ENCODE measurements around the gene MIPOL1. TPM values are rescaled to one million over a fixed set of nuclear protein-coding genes. Genes with fewer than 3 reads are reported as not detected.

The MIPOL1 gene
- total and polyA plus RNA-seq, 2 donors (not counting 3 experiments of a cell fraction or from before 2014, with no cell fraction given) = 3.4 to 33.5 TPM

DNA sequence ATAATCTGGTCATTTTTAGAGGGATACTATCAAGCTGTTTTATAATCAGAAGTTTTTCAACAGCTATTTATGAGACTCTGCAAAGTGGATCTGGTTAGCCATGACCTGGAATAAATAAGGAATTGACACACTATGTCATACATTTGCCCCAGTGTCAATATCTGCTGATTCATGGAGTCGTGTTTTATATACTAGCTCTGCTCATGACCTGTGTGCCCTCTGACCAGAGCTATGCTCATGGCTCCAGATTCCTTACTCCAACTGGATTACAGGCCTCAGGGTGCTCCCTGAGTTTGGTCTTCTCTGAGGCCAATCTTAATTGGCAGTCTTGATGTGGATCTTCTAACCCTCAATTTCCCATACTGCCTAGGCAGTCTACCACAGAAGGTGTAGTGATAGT, 256.2 kb downstream of the MIPOL1 start:
- H3K9me1 ChIP-seq (replicated peaks; ENCODE audit: control insufficient read depth, extremely low read depth, insufficient read depth, low read length) = no peaks in the 10 kb centered on the region
- no peaks in the 10 kb centered on the region for H3K4me1 ChIP-seq (ENCODE audit: control insufficient read depth, extremely low read depth, insufficient read depth, low read length)
- dilution Hi-C loops (cut with MboI; ENCODE audit: extremely low pct_ligation_motif_present, low sequenced_read_pairs) = no loop called here
- H3K36me3 ChIP-seq (ENCODE audit: control insufficient read depth in 2 of 2, extremely low read depth in 1 of 2, insufficient read depth in 2 of 2, low read length in 2 of 2) = no peaks in the 10 kb centered on the region
- intact Hi-C loops (cut with micrococcal nuclease) = no loop called here
- DNase-seq (ENCODE audit: low read depth, low spot score) = no peak
- H2AFZ ChIP-seq (ENCODE audit: low read depth, low read length) = no peak overlapping the region
- H3K9ac ChIP-seq (replicated peaks; ENCODE audit: extremely low read depth, insufficient read depth, low read length) = no peak overlapping the region
- no peaks in the 10 kb centered on the region for H4K20me1 ChIP-seq (replicated peaks; ENCODE audit: control insufficient read depth, extremely low read depth, insufficient read depth, low read length)
- TF ChIP-seq MYC (IDR thresholded peaks at IDR 0.05; ENCODE audit: low read depth, low read length) = no peak
- TF ChIP-seq JUN (IDR thresholded peaks at IDR 0.05; ENCODE audit: borderline replicate concordance, insufficient read depth, insufficient read length, low read depth) = no peak
- no peak for TF ChIP-seq POLR2AphosphoS5 (IDR thresholded peaks at IDR 0.05; ENCODE audit: insufficient read depth, low read depth, low read length)
- TF ChIP-seq GATA2 (IDR thresholded peaks at IDR 0.05; ENCODE audit: insufficient read depth, insufficient read length, low read depth, low read length) = no peak
- TF ChIP-seq POLR2A (IDR thresholded peaks at IDR 0.05; ENCODE audit: low read depth, low read length) = no peak
- no peak for TF ChIP-seq CTCF (IDR thresholded peaks at IDR 0.05; ENCODE audit: extremely low read depth in 1 of 2, insufficient read depth in 1 of 2, low read depth in 1 of 2, low read length in 2 of 2)
- no peak for TF ChIP-seq FOS (IDR thresholded peaks at IDR 0.05; ENCODE audit: borderline replicate concordance, insufficient read depth, low read length)
- no peak for TF ChIP-seq MAX (IDR thresholded peaks at IDR 0.05; ENCODE audit: insufficient read depth, insufficient read length)
- no peak for TF ChIP-seq EZH2 (IDR thresholded peaks at IDR 0.05; ENCODE audit: borderline replicate concordance, low read depth, low read length, severe bottlenecking)
- no peaks in the 10 kb centered on the region for H3K27me3 ChIP-seq (ENCODE audit: control insufficient read depth in 2 of 2, insufficient read depth in 2 of 2, low read length in 2 of 2)
- BruUV-seq (replicated peaks) = no TSS peak
- H3K4me2 ChIP-seq (ENCODE audit: insufficient read depth, low read length) = no peak overlapping the region
- ChIA-PET POLR2A (no interaction called here), CTCF (interaction anchor here (1.4 to 1.6 kb wide), 2 partner anchors 13 to 18 kb away, joined by 3 to 4 read pairs; no protein-coding TSS in a partner anchor)
- no peaks in the 10 kb centered on the region for H3K9me3 ChIP-seq (replicated peaks; ENCODE audit: control insufficient read depth, insufficient read depth, low read length)
- no peak for FAIRE-seq
- H3K4me3 ChIP-seq (replicated peaks in 1 of 3; ENCODE audit: insufficient read depth in 1 of 3, low read depth in 1 of 3, low read length in 3 of 3) = no peak overlapping the region
- H3K27ac ChIP-seq (ENCODE audit: insufficient read depth, low read depth, low read length) = no peak overlapping the region
- H3K79me2 ChIP-seq (ENCODE audit: control insufficient read depth, insufficient read depth, low read length) = no peaks in the 10 kb centered on the region
